H9 (cell line): ENCODE data around the gene MARCKS. TPM values are rescaled to one million over a fixed set of nuclear protein-coding genes. Genes with fewer than 3 reads are reported as not detected.

Source experiments
- DNase-seq: peaks from one replicate; pipeline ENCODE4 v3.0.0-alpha.2; 2017
- H2AFZ ChIP-seq: one replicate; pipeline ENCODE4 v1.6.1; 2013; ENCODE audit warnings: mild to moderate bottlenecking, low read length, control low read depth, moderate library complexity
- H2AK5ac ChIP-seq: 2 replicates; pipeline ENCODE4 v1.6.1; 2013; ENCODE audit warnings: low read length, control low read depth, mixed read lengths; ENCODE audit not compliant: insufficient read length
- H2BK120ac ChIP-seq: one replicate; pipeline ENCODE4 v1.6.1; 2013; ENCODE audit warnings: low read depth, mild to moderate bottlenecking, low read length, control low read depth, inconsistent platforms; ENCODE audit not compliant: poor library complexity, severe bottlenecking
- H2BK12ac ChIP-seq: 2 replicates; pipeline ENCODE4 v1.6.1; 2013; ENCODE audit warnings: low read length, control low read depth, mixed read lengths, low read depth; ENCODE audit not compliant: insufficient read length
- H2BK15ac ChIP-seq: 2 replicates; pipeline ENCODE4 v1.6.1; 2013; ENCODE audit warnings: low read depth, low read length, control low read depth
- H2BK20ac ChIP-seq: one replicate; pipeline ENCODE4 v1.6.1; 2013; ENCODE audit warnings: low read depth, mild to moderate bottlenecking, low read length, control low read depth, inconsistent platforms; ENCODE audit not compliant: poor library complexity, severe bottlenecking
- H2BK5ac ChIP-seq: 2 replicates; pipeline ENCODE4 v1.6.1; 2013; ENCODE audit warnings: low read length, control low read depth, mixed read lengths; ENCODE audit not compliant: insufficient read length
- H3K14ac ChIP-seq: 2 replicates; pipeline ENCODE4 v1.6.1; 2013; ENCODE audit warnings: low read length, control low read depth; ENCODE audit not compliant: insufficient read depth
- H3K18ac ChIP-seq: 2 replicates; pipeline ENCODE4 v1.6.1; 2013; ENCODE audit warnings: low read depth, mild to moderate bottlenecking, mixed read lengths, low read length, control low read depth; ENCODE audit not compliant: insufficient read length
- H3K23ac ChIP-seq: 2 replicates; pipeline ENCODE4 v1.6.1; 2013; ENCODE audit warnings: low read length, control low read depth, mixed read lengths, low read depth; ENCODE audit not compliant: insufficient read length
- H3K23me2 ChIP-seq: 2 replicates; pipeline ENCODE4 v1.6.1; 2013; ENCODE audit warnings: low read depth, mild to moderate bottlenecking, mixed read lengths, low read length, control low read depth; ENCODE audit not compliant: insufficient read length, poor library complexity, severe bottlenecking
- H3K27ac ChIP-seq: 2 replicates; pipeline ENCODE4 v1.5.1; 2013; ENCODE audit warnings: low read length, control low read depth, mixed read lengths, low read depth; ENCODE audit not compliant: insufficient read length
- H3K27me3 ChIP-seq: 2 replicates; pipeline ENCODE4 v1.6.1; 2013; ENCODE audit warnings: low read length, control low read depth, inconsistent platforms; ENCODE audit not compliant: insufficient read depth
- H3K4ac ChIP-seq: 2 replicates; pipeline ENCODE4 v1.6.1; 2013; ENCODE audit warnings: low read depth, mild to moderate bottlenecking, control low read depth, inconsistent platforms, low read length, moderate library complexity
- H3K4me1 ChIP-seq: 2 replicates; pipeline ENCODE4 v1.6.1; 2013; ENCODE audit warnings: low read length, control low read depth, inconsistent platforms; ENCODE audit not compliant: insufficient read depth
- H3K4me2 ChIP-seq: 2 replicates; pipeline ENCODE4 v1.6.1; 2013; ENCODE audit warnings: low read length, control low read depth, mixed read lengths; ENCODE audit not compliant: insufficient read length, insufficient read depth
- H3K56ac ChIP-seq: 2 replicates; pipeline ENCODE4 v1.6.1; 2013; ENCODE audit warnings: low read depth, mild to moderate bottlenecking, mixed read lengths, low read length, control low read depth; ENCODE audit not compliant: insufficient read length
- H3K79me1 ChIP-seq: 2 replicates; pipeline ENCODE4 v1.6.1; 2013; ENCODE audit warnings: low read depth, mild to moderate bottlenecking, moderate library complexity, low read length, control low read depth, inconsistent platforms; ENCODE audit not compliant: insufficient read depth, poor library complexity, severe bottlenecking
- H3K79me2 ChIP-seq: 2 replicates; pipeline ENCODE4 v1.6.1; 2013; ENCODE audit warnings: low read length, control low read depth, inconsistent platforms; ENCODE audit not compliant: insufficient read depth
- H3K9ac ChIP-seq: 2 replicates; pipeline ENCODE4 v1.6.1; 2013; ENCODE audit warnings: low read length, control low read depth, mixed read lengths; ENCODE audit not compliant: insufficient read length; ENCODE audit errors: extremely low read depth
- H3K9me3 ChIP-seq: one replicate; pipeline ENCODE4 v1.6.1; 2013; ENCODE audit warnings: low read depth, low read length, inconsistent platforms; ENCODE audit not compliant: control insufficient read depth
- H3T11ph ChIP-seq: one replicate; pipeline ENCODE4 v1.6.1; 2013; ENCODE audit warnings: mild to moderate bottlenecking, low read length, control low read depth, inconsistent platforms
- H4K20me1 ChIP-seq: one replicate; pipeline ENCODE4 v1.6.1; 2013; ENCODE audit not compliant: control insufficient read depth, insufficient read length, insufficient read depth
- H4K5ac ChIP-seq: 2 replicates; pipeline ENCODE4 v1.6.1; 2013; ENCODE audit warnings: low read depth, mild to moderate bottlenecking, mixed read lengths, low read length, control low read depth; ENCODE audit not compliant: insufficient read length
- H4K8ac ChIP-seq: replicated peaks from 2 replicates; pipeline ENCODE4 v1.6.1; 2013; ENCODE audit warnings: low read length, control low read depth, mixed read lengths, low read depth; ENCODE audit not compliant: insufficient read length
- H4K91ac ChIP-seq: 2 replicates; pipeline ENCODE4 v1.6.1; 2013; ENCODE audit warnings: low read depth, mild to moderate bottlenecking, moderate library complexity, mixed read lengths, low read length, control low read depth; ENCODE audit not compliant: insufficient read length
- H3K27ac Mint-ChIP-seq, 3 experiments: 2 replicates in 2 of 3; 3 replicates in 1 of 3; pipeline ENCODE4 v1.8.0; 2020 to 2021; ENCODE audit warnings: mixed read lengths in 3 of 3, mild to moderate bottlenecking in 1 of 3, moderate library complexity in 1 of 3
- H3K27me3 Mint-ChIP-seq: 2 replicates; pipeline ENCODE4 v1.8.0; 2021; ENCODE audit warnings: low read depth, mild to moderate bottlenecking, moderate library complexity, mixed read lengths
- H3K36me3 Mint-ChIP-seq, 3 experiments: 2 replicates in 2 of 3; 3 replicates in 1 of 3; pipeline ENCODE4 v1.8.0; 2020 to 2021; ENCODE audit warnings: low read depth in 3 of 3, mixed read lengths in 3 of 3; ENCODE audit not compliant: insufficient read depth in 1 of 3
- H3K4me1 Mint-ChIP-seq, 2 experiments: 2 replicates each; pipeline ENCODE4 v1.8.0; 2020; ENCODE audit warnings: mixed read lengths in 2 of 2
- H3K4me3 Mint-ChIP-seq, 2 experiments: 2 replicates in 1 of 2; 3 replicates in 1 of 2; pipeline ENCODE4 v1.8.0; 2020 to 2021; ENCODE audit warnings: mild to moderate bottlenecking in 2 of 2, mixed read lengths in 2 of 2, moderate library complexity in 1 of 2
- H3K9me3 Mint-ChIP-seq, 2 experiments: 2 replicates in 1 of 2; 3 replicates in 1 of 2; pipeline ENCODE4 v1.8.0; 2020; ENCODE audit warnings: mild to moderate bottlenecking in 2 of 2, mixed read lengths in 2 of 2, moderate library complexity in 1 of 2
- CTCF ChIP-seq: fragments of 200-600 bp; sonication (generic); conservative IDR thresholded peaks from 3 replicates; pipeline ENCODE4 v1.8.0; 2021; ENCODE audit warnings: antibody characterized with exemption, mild to moderate bottlenecking
- WGBS: extraction: QIAGEN DNeasy Blood & Tissue Kit; methylation state at CpG from one replicate; pipeline ENCODE4 v1.1.7; 2013; ENCODE audit warnings: missing lambda C conversion rate, low lambda C conversion rate, mixed read lengths; ENCODE audit not compliant: insufficient read length; ENCODE audit errors: extremely low coverage; 5-methylcytosine and 5-hydroxymethylcytosine counted together
- total RNA-seq: library from RNA; stranded (reverse); gene quantifications from 2 replicates; pipeline ENCODE4 v1.2.1, GENCODE V29; 2021

MARCKS gene
- total RNA-seq, 1 experiment from 2014 or later = 164 TPM

GRCh38 chr6:113908801-113909200 is 51.7 kb downstream of the MARCKS start:
- Histone ChIP-seq H3T11ph (no peak overlapping the region), H3K27me3 (no peaks in the 10 kb centered on the region), H3K9me3 (no peaks in the 10 kb centered on the region), H3K9ac (no peak overlapping the region), H3K4me1 (no peaks in the 10 kb centered on the region), H3K23me2 (no peaks in the 10 kb centered on the region), H3K4ac (no peak overlapping the region), H2AK5ac (no peak overlapping the region), H4K5ac (no peak overlapping the region), H2BK5ac (no peak overlapping the region), H3K18ac (no peak overlapping the region), H3K14ac (no peak overlapping the region), H2BK15ac (no peak overlapping the region), H3K79me1 (no peaks in the 10 kb centered on the region), H4K20me1 (no peaks in the 10 kb centered on the region), H2BK12ac (no peak overlapping the region), H4K91ac (no peak overlapping the region), H3K56ac (no peak overlapping the region), H2BK20ac (no peak overlapping the region), H2AFZ (no peak overlapping the region), H2BK120ac (no peak overlapping the region), H3K23ac (no peak overlapping the region), H3K27ac (no peak overlapping the region), H3K4me2 (no peak overlapping the region), H4K8ac (no peak overlapping the region), H3K79me2 (no peaks in the 10 kb centered on the region)
- Mint-ChIP-seq H3K4me3 (no peak overlapping the region), H3K4me1 (peaks cover 6 to 7% of the 10 kb centered on the region in 2 experiments; a peak in 2 of 4 replicates), H3K9me3 (no peaks in the 10 kb centered on the region), H3K36me3 (no peaks in the 10 kb centered on the region), H3K27ac (no peak overlapping the region), H3K27me3 (no peaks in the 10 kb centered on the region; the same call in 1 of the 2 replicates)
- TF ChIP-seq CTCF = no peak
- no CpG with 5 or more reads among the region's 3 CpGs for WGBS
- DNase-seq = no peak
